ENCODE results near the gene CNTN5. TPM values are rescaled to one million over a fixed set of nuclear protein-coding genes. Genes with fewer than 3 reads are reported as not detected.

Gene CNTN5
- total and polyA plus RNA-seq, 2 experiments from 2014 or later, result 9.6 to 10.6 TPM

DNA sequence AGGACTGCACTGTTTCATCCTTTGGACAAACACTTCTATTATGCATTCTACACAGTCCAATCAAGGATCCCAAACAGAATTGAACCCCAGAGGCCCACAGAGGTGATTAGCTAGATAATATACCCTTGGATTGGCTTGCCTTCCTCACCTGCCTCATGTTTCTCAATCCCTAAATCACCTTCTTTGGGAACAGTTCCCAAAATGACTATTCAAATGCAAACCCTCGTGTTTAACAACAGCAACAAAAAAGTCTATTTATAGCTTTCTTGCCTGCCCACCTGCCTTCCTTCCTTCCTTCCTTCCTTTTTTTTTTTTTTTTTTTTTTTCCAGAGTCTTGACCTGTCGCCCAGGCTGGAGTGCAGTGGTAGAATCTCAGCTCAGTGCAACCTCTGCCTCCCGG is 180.0 kb downstream of the CNTN5 start:
- Histone ChIP-seq H3K27me3 (no peaks in the 10 kb centered on the region), H3K79me2 (no peaks in the 10 kb centered on the region), H3K27ac (no peak overlapping the region), H2AFZ (no peak overlapping the region), H3K4me2 (no peak overlapping the region), H3K4me1 (ENCODE audit: insufficient read depth) (no peaks in the 10 kb centered on the region), H3K4me3 (no peak overlapping the region), H4K20me1 (ENCODE audit: insufficient read depth, poor library complexity, severe bottlenecking) (no peaks in the 10 kb centered on the region), H3K36me3 (replicated peaks; ENCODE audit: insufficient read depth, low read depth) (no peaks in the 10 kb centered on the region), H3K9me2 (replicated peaks; ENCODE audit: insufficient read depth) (no peaks in the 10 kb centered on the region), H3K9me3 (ENCODE audit: low read depth) (no peaks in the 10 kb centered on the region)
- 83% methylated on average over 3 of the region's 3 CpGs for WGBS (ENCODE audit: low lambda C conversion rate, missing lambda C conversion rate)
- TF ChIP-seq EZH2 (IDR thresholded peaks at IDR 0.05; ENCODE audit: borderline replicate concordance) (no peak), EZH2phosphoT487 (IDR thresholded peaks at IDR 0.05; ENCODE audit: low read depth, severe bottlenecking, unreplicated experiment) (no peak)
- TF ChIP-seq, protein P1, sequence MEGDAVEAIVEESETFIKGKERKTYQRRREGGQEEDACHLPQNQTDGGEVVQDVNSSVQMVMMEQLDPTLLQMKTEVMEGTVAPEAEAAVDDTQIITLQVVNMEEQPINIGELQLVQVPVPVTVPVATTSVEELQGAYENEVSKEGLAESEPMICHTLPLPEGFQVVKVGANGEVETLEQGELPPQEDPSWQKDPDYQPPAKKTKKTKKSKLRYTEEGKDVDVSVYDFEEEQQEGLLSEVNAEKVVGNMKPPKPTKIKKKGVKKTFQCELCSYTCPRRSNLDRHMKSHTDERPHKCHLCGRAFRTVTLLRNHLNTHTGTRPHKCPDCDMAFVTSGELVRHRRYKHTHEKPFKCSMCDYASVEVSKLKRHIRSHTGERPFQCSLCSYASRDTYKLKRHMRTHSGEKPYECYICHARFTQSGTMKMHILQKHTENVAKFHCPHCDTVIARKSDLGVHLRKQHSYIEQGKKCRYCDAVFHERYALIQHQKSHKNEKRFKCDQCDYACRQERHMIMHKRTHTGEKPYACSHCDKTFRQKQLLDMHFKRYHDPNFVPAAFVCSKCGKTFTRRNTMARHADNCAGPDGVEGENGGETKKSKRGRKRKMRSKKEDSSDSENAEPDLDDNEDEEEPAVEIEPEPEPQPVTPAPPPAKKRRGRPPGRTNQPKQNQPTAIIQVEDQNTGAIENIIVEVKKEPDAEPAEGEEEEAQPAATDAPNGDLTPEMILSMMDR (IDR thresholded peaks at IDR 0.05; ENCODE audit: poor library complexity), result no peak
- DNase-seq (ENCODE audit: low spot score), result no peak

DNA sequence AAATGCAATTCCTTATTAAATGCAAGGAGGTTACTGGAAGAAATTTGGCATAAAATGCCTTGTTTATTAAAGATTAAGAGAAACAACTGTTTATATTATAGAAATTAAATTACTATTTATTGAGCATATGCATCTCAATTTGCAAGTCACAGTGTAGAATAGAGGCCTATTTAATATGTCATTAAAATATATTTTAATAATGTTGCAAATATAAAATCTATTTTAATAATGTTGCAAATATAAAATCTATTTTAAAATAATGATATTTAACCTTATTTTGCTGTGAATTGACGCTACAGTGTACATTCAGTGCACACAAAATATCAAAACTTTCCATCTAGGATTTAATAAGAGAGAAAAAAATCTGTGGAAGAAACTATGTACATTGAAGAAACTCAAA is 188.1 kb downstream of the CNTN5 start:
- Histone ChIP-seq H3K27ac (no peak overlapping the region), H3K27me3 (no peaks in the 10 kb centered on the region), H3K4me1 (ENCODE audit: insufficient read depth) (no peaks in the 10 kb centered on the region), H3K9me2 (replicated peaks; ENCODE audit: insufficient read depth) (no peaks in the 10 kb centered on the region), H3K4me2 (no peak overlapping the region), H3K9me3 (ENCODE audit: low read depth) (no peaks in the 10 kb centered on the region), H3K79me2 (no peaks in the 10 kb centered on the region), H3K36me3 (replicated peaks; ENCODE audit: insufficient read depth, low read depth) (no peaks in the 10 kb centered on the region), H2AFZ (no peak overlapping the region), H3K4me3 (no peak overlapping the region), H4K20me1 (ENCODE audit: insufficient read depth, poor library complexity, severe bottlenecking) (no peaks in the 10 kb centered on the region)
- 39% methylated on average over 1 of the region's 1 CpG for WGBS (ENCODE audit: low lambda C conversion rate, missing lambda C conversion rate)
- DNase-seq (ENCODE audit: low spot score), result no peak
- TF ChIP-seq, protein P1 (IDR thresholded peaks at IDR 0.05; ENCODE audit: poor library complexity), result no peak
- no peak for TF ChIP-seq EZH2phosphoT487 (IDR thresholded peaks at IDR 0.05; ENCODE audit: low read depth, severe bottlenecking, unreplicated experiment)
- TF ChIP-seq EZH2 (IDR thresholded peaks at IDR 0.05; ENCODE audit: borderline replicate concordance), result no peak

DNA sequence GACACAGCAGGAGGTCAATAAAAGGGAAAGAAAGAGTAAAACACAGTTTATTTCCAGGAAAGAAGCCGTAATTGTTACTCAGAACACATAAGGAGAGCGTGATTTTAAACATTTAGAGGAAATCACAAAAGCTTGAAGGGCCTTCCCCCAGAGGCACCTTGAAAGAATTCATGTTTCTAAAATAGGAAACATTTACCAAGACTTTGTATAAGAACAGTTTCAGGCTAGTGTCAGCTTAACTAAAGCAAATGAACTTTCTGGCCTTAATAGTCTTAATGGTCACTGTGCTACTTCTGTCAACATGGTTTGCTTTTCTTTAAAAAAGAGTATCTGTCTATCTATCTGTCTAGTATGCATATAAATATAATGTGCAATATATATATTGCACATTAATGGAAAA is 208.8 kb downstream of the CNTN5 start:
- no peaks in the 10 kb centered on the region for H3K9me2 ChIP-seq (replicated peaks; ENCODE audit: insufficient read depth)
- 71% methylated on average over 2 of the region's 2 CpGs for WGBS (ENCODE audit: low lambda C conversion rate, missing lambda C conversion rate)
- no peak overlapping the region for H3K4me2 ChIP-seq
- H4K20me1 ChIP-seq (ENCODE audit: insufficient read depth, poor library complexity, severe bottlenecking), result no peaks in the 10 kb centered on the region
- no peaks in the 10 kb centered on the region for H3K79me2 ChIP-seq
- peaks cover 6% of the 10 kb centered on the region for H3K4me1 ChIP-seq (ENCODE audit: insufficient read depth)
- H3K4me3 ChIP-seq, result no peak overlapping the region
- no peaks in the 10 kb centered on the region for H3K27me3 ChIP-seq
- no peak for TF ChIP-seq EZH2phosphoT487 (IDR thresholded peaks at IDR 0.05; ENCODE audit: low read depth, severe bottlenecking, unreplicated experiment)
- no peak for TF ChIP-seq EZH2 (IDR thresholded peaks at IDR 0.05; ENCODE audit: borderline replicate concordance)
- TF ChIP-seq, protein P1 (IDR thresholded peaks at IDR 0.05; ENCODE audit: poor library complexity), result no peak
- no peak for DNase-seq (ENCODE audit: low spot score)
- no peaks in the 10 kb centered on the region for H3K9me3 ChIP-seq (ENCODE audit: low read depth)
- no peak overlapping the region for H2AFZ ChIP-seq
- no peak overlapping the region for H3K27ac ChIP-seq
- no peaks in the 10 kb centered on the region for H3K36me3 ChIP-seq (replicated peaks; ENCODE audit: insufficient read depth, low read depth)

DNA sequence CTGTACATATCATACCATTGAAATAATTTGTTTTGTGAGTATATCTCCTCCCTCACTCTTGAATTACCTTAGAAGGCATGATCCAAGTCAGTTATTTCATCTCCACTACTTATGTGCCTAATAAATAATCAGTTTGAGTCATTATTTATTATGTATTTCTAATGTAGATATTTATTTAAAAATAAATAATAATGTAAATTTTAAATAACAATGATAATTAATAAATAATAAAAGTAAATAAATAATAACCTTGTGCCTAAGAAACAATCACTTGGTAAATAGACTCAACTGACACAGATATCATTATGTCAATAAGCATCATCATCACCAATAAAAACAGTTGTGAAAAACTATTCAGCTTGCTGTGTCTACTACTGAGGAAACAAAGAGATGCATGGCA is 213.8 kb downstream of the CNTN5 start:
- no peaks in the 10 kb centered on the region for H3K36me3 ChIP-seq (replicated peaks; ENCODE audit: insufficient read depth, low read depth)
- H3K9me3 ChIP-seq (ENCODE audit: low read depth), result no peaks in the 10 kb centered on the region
- no peak overlapping the region for H2AFZ ChIP-seq
- H3K27me3 ChIP-seq, result no peaks in the 10 kb centered on the region
- no peak overlapping the region for H3K4me3 ChIP-seq
- TF ChIP-seq, protein P1 (IDR thresholded peaks at IDR 0.05; ENCODE audit: poor library complexity), result no peak
- TF ChIP-seq EZH2 (IDR thresholded peaks at IDR 0.05; ENCODE audit: borderline replicate concordance) (no peak), EZH2phosphoT487 (IDR thresholded peaks at IDR 0.05; ENCODE audit: low read depth, severe bottlenecking, unreplicated experiment) (no peak)
- no peaks in the 10 kb centered on the region for H3K4me1 ChIP-seq (ENCODE audit: insufficient read depth)
- no peak overlapping the region for H3K27ac ChIP-seq
- H3K4me2 ChIP-seq, result no peak overlapping the region
- no peaks in the 10 kb centered on the region for H3K79me2 ChIP-seq
- no peaks in the 10 kb centered on the region for H3K9me2 ChIP-seq (replicated peaks; ENCODE audit: insufficient read depth)
- DNase-seq (ENCODE audit: low spot score), result no peak
- H4K20me1 ChIP-seq (ENCODE audit: insufficient read depth, poor library complexity, severe bottlenecking), result no peaks in the 10 kb centered on the region

Measured in hepatocyte (in vitro differentiated cells).